Type B pancreatic cell (in vitro differentiated cells): ENCODE results near the gene MPZL3. TPM values are rescaled to one million over a fixed set of nuclear protein-coding genes. Genes with fewer than 3 reads are reported as not detected.

Experiments used
- DNase-seq: peaks from one replicate; pipeline ENCODE4 v3.0.0; 2021; ENCODE audit warnings: mixed read lengths; ENCODE audit not compliant: unreplicated experiment; ENCODE audit errors: extremely low spot score
- H3K27ac Mint-ChIP-seq: 2 replicates; pipeline ENCODE4 v1.8.0; 2021; ENCODE audit warnings: mild to moderate bottlenecking, mixed read lengths
- H3K27me3 Mint-ChIP-seq: 2 replicates; pipeline ENCODE4 v1.8.0; 2021; ENCODE audit warnings: mixed read lengths
- H3K36me3 Mint-ChIP-seq: 2 replicates; pipeline ENCODE4 v1.8.0; 2021; ENCODE audit warnings: mixed read lengths
- H3K4me1 Mint-ChIP-seq: one replicate; pipeline ENCODE4 v1.8.0; 2021; ENCODE audit warnings: mixed read lengths; ENCODE audit not compliant: unreplicated experiment
- H3K4me3 Mint-ChIP-seq: 2 replicates; pipeline ENCODE4 v1.8.0; 2021; ENCODE audit warnings: mild to moderate bottlenecking, mixed read lengths
- H3K9me3 Mint-ChIP-seq: 2 replicates; pipeline ENCODE4 v1.8.0; 2021; ENCODE audit warnings: mixed read lengths
- CTCF ChIP-seq: fragments of 200-600 bp; sonication (generic); conservative IDR thresholded peaks from 2 replicates; pipeline ENCODE4 v1.5.0; 2021; ENCODE audit warnings: antibody characterized with exemption, mild to moderate bottlenecking
- total RNA-seq: library from RNA; stranded (reverse); gene quantifications from 2 replicates; pipeline ENCODE4 v1.2.1, GENCODE V29; 2021; ENCODE audit warnings: low replicate concordance

MPZL3 gene
- total RNA-seq, 1 donor from 2014 or later = 10.2 TPM

- H3K27ac Mint-ChIP-seq = no peak overlapping the region
These were observed 71.9 kb downstream of the MPZL3 start for GRCh38 chr11:118180300-118180703.

GRCh38 chr11:118176778-118177134 is 75.4 kb downstream of the MPZL3 start:
- Mint-ChIP-seq H3K9me3 (no peaks in the 10 kb centered on the region), H3K27me3 (peaks cover 44% of the 10 kb centered on the region), H3K4me1 (peaks cover 29% of the 10 kb centered on the region), H3K27ac (no peak overlapping the region), H3K4me3 (peak overlapping the region; percentile 87), H3K36me3 (no peaks in the 10 kb centered on the region)
- TF ChIP-seq CTCF = no peak
- DNase-seq = no peak

More at GRCh38 chr11:118180300-118180703, 71.9 kb downstream of the MPZL3 start:
- DNase-seq = no peak
- peaks cover 32% of the 10 kb centered on the region for H3K27me3 Mint-ChIP-seq
- no peaks in the 10 kb centered on the region for H3K36me3 Mint-ChIP-seq
- TF ChIP-seq CTCF = no peak
- no peaks in the 10 kb centered on the region for H3K9me3 Mint-ChIP-seq
- peaks cover 18% of the 10 kb centered on the region for H3K4me1 Mint-ChIP-seq
- no peak overlapping the region for H3K4me3 Mint-ChIP-seq

Other genes starting within 250 kb of the MPZL3 start
- gene TMPRSS4, start 175.3 kb downstream of the MPZL3 start, total RNA-seq = 33.8 and 169 TPM in 2 replicates
- gene SMIM35, start 165.4 kb downstream of the MPZL3 start, total RNA-seq = 0.17 TPM in 1 of 2 replicates, not detected in the other
- 0.36 and 2.0 TPM in 2 replicates for gene SCN4B, start 99.5 kb downstream of the MPZL3 start, total RNA-seq
- 2.8 TPM in 1 of 2 replicates, not detected in the other for gene SCN2B, start 75.7 kb downstream of the MPZL3 start, total RNA-seq
- 0.19 and 0.57 TPM in 2 replicates for gene JAML, start 27.4 kb downstream of the MPZL3 start, total RNA-seq
- 32.7 and 113 TPM in 2 replicates for gene MPZL2, start 11.9 kb upstream of the MPZL3 start, total RNA-seq
- not detected in 2 replicates for gene CD3E, start 52.4 kb upstream of the MPZL3 start, total RNA-seq
- gene CD3D, start 90.3 kb upstream of the MPZL3 start, total RNA-seq = not detected in 2 replicates
- gene CD3G, start 92.0 kb upstream of the MPZL3 start, total RNA-seq = 0.21 TPM in 1 of 2 replicates, not detected in the other
- 42.5 and 43.6 TPM in 2 replicates for gene UBE4A, start 107.2 kb upstream of the MPZL3 start, total RNA-seq
- 207 and 263 TPM in 2 replicates for gene ATP5MG, start 149.2 kb upstream of the MPZL3 start, total RNA-seq
- gene KMT2A, start 184.1 kb upstream of the MPZL3 start, total RNA-seq = 45.5 and 71.1 TPM in 2 replicates